SK-N-SH (cell line): Measurements from ENCODE around the gene CERKL. TPM values are rescaled to one million over a fixed set of nuclear protein-coding genes. Genes with fewer than 3 reads are reported as not detected.

Source experiments
- CTCF ChIA-PET: fragments of 300-600, 350-600 bp; formaldehyde crosslinking; extraction: SDS; loops from one replicate; lab custom pipeline; 2021; lab: Yijun Ruan, JAX
- POLR2A ChIA-PET: fragments of 350-600 bp; sonication (Branson Sonifier 250); formaldehyde crosslinking; extraction: SDS; loops from one replicate; lab custom pipeline; 2020; ENCODE audit warnings: antibody characterized with exemption, inconsistent platforms; lab: Yijun Ruan, JAX
- DNase-seq: peaks from one replicate; pipeline ENCODE4 v3.0.0; 2012
- H2AFZ ChIP-seq: fragments of 200-600 bp; sonication (generic); 2 replicates; pipeline ENCODE4 v1.8.1; 2016; ENCODE audit warnings: antibody characterized with exemption, mild to moderate bottlenecking, low read depth
- H3F3A ChIP-seq: fragments of 200-600 bp; sonication (generic); replicated peaks from 2 replicates; pipeline ENCODE3; 2016; ENCODE audit warnings: antibody characterized with exemption, mild to moderate bottlenecking; ENCODE audit not compliant: insufficient read depth
- H3K27ac ChIP-seq, 2 experiments: fragments of 200-500 bp in 1 of 2; fragments of 200-600 bp in 1 of 2; sonication (Bioruptor generic) in 1 of 2; sonication (generic), shearing (Covaris generic) in 1 of 2; 2 replicates each; pipeline versions ENCODE4 v1.5.1 to v1.6.1; 2014 to 2016; ENCODE audit warnings: low read depth in 2 of 2, inconsistent platforms in 1 of 2, low read length in 1 of 2, mild to moderate bottlenecking in 1 of 2, mixed read lengths in 1 of 2
- H3K27me3 ChIP-seq: fragments of 200-600 bp; sonication (generic), shearing (Covaris generic); 2 replicates; pipeline ENCODE4 v1.6.1; 2016; ENCODE audit warnings: mixed run types; ENCODE audit not compliant: insufficient read depth
- H3K36me3 ChIP-seq, 2 experiments: fragments of 200-500 bp in 1 of 2; fragments of 200-600 bp in 1 of 2; sonication (Bioruptor generic) in 1 of 2; sonication (generic) in 1 of 2; replicated peaks in 1 of 2; 2 replicates each; pipeline versions ENCODE3 to v1.5.1; 2014 to 2016; ENCODE audit warnings: low read length in 1 of 2, mild to moderate bottlenecking in 1 of 2; ENCODE audit not compliant: insufficient read depth in 2 of 2, control insufficient read depth in 1 of 2
- H3K4me1 ChIP-seq, 2 experiments: fragments of 200-500 bp in 1 of 2; fragments of 200-600 bp in 1 of 2; sonication (Bioruptor generic) in 1 of 2; sonication (generic), shearing (Covaris generic) in 1 of 2; 2 replicates each; pipeline versions ENCODE4 v1.5.1 to v1.6.1; 2014 to 2016; ENCODE audit warnings: low read depth in 1 of 2, low read length in 1 of 2, mixed run types in 1 of 2; ENCODE audit not compliant: insufficient read depth in 2 of 2, control insufficient read depth in 1 of 2
- H3K4me2 ChIP-seq: fragments of 200-600 bp; sonication (generic), shearing (Covaris generic); 2 replicates; pipeline ENCODE4 v1.6.1; 2017; ENCODE audit warnings: mixed run types
- H3K4me3 ChIP-seq, 2 experiments: fragments of 200-500 bp in 1 of 2; fragments of 200-600 bp in 1 of 2; sonication (Bioruptor generic) in 1 of 2; sonication (generic), shearing (Covaris generic) in 1 of 2; 2 replicates each; pipeline versions ENCODE4 v1.5.1 to v1.8.1; 2014 to 2016; ENCODE audit warnings: low read depth in 2 of 2, inconsistent platforms in 1 of 2, low read length in 1 of 2, mild to moderate bottlenecking in 1 of 2, mixed read lengths in 1 of 2, moderate library complexity in 1 of 2
- H3K79me2 ChIP-seq: fragments of 200-600 bp; sonication (generic); 2 replicates; pipeline ENCODE4 v1.8.1; 2017; ENCODE audit warnings: mild to moderate bottlenecking; ENCODE audit not compliant: insufficient read depth
- H3K9ac ChIP-seq: fragments of 200-600 bp; sonication (generic); 2 replicates; pipeline ENCODE4 v1.6.1; 2017; ENCODE audit warnings: mixed run types
- H3K9me2 ChIP-seq: fragments of 200-600 bp; sonication (generic); 2 replicates; pipeline ENCODE4 v1.6.1; 2017; ENCODE audit warnings: mixed run types
- H3K9me3 ChIP-seq: fragments of 200-600 bp; sonication (generic); 2 replicates; pipeline ENCODE4 v1.6.1; 2017; ENCODE audit warnings: mixed run types, mild to moderate bottlenecking, moderate library complexity
- H4K20me1 ChIP-seq: fragments of 200-600 bp; sonication (generic); 2 replicates; pipeline ENCODE4 v1.6.1; 2017; ENCODE audit warnings: mild to moderate bottlenecking, mixed run types; ENCODE audit not compliant: insufficient read depth
- ELF1 ChIP-seq: IDR thresholded peaks from 2 replicates; pipeline ENCODE4 v1.4.0; 2012
- FOSL2 ChIP-seq: IDR thresholded peaks from 2 replicates; pipeline ENCODE4 v1.4.0; 2012; ENCODE audit warnings: low read depth, mild to moderate bottlenecking, moderate library complexity, borderline replicate concordance
- FOXJ3 ChIP-seq: sonication (generic); formaldehyde crosslinking; IDR thresholded peaks from 2 replicates; pipeline ENCODE4 v1.5.1; 2020; ENCODE audit warnings: mild to moderate bottlenecking, missing genetic modification reagents
- FOXM1 ChIP-seq: IDR thresholded peaks from 2 replicates; pipeline ENCODE4 v1.4.0; 2012; ENCODE audit warnings: low read depth, mild to moderate bottlenecking
- MEF2A ChIP-seq: IDR thresholded peaks from 2 replicates; pipeline ENCODE4 v1.4.0; 2012; ENCODE audit warnings: low read depth, borderline replicate concordance
- MXI1 ChIP-seq: IDR thresholded peaks from 2 replicates; pipeline ENCODE4 v1.6.1; 2012; ENCODE audit warnings: mild to moderate bottlenecking, low read depth, low read length, improper control_type of control experiment
- NRF1 ChIP-seq: IDR thresholded peaks from 2 replicates; pipeline ENCODE4 v1.6.1; 2012; ENCODE audit warnings: low read depth, mild to moderate bottlenecking, low read length
- RFX5 ChIP-seq: IDR thresholded peaks from 2 replicates; pipeline ENCODE4 v1.6.1; 2012; ENCODE audit warnings: mild to moderate bottlenecking, improper control_type of control experiment, low read length
- SIN3A ChIP-seq: IDR thresholded peaks from 2 replicates; pipeline ENCODE4 v1.6.1; 2012; ENCODE audit warnings: low read depth, mild to moderate bottlenecking, low read length, moderate library complexity, borderline replicate concordance
- TAF1 ChIP-seq: IDR thresholded peaks from 2 replicates; pipeline ENCODE4 v1.6.1; 2012; ENCODE audit warnings: low read depth, mild to moderate bottlenecking, low read length, moderate library complexity, borderline replicate concordance
- WGBS: methylation state at CpG from one replicate; pipeline ENCODE4 v1.1.6; 2017; ENCODE audit warnings: low lambda C conversion rate; 5-methylcytosine and 5-hydroxymethylcytosine counted together
- polyA plus RNA-seq, 3 experiments: library from polyadenylated mRNA; depleted of rRNA; stranded (reverse); fragments of >200 nt; gene quantifications; 2 replicates each; pipeline ENCODE4 v1.2.3, GENCODE V29; 2012
- TF ChIP-seq, protein P1 (sequence below): IDR thresholded peaks from 2 replicates; pipeline ENCODE4 v1.6.1; 2012; ENCODE audit warnings: mild to moderate bottlenecking, low read depth, low read length, moderate library complexity
- TF ChIP-seq, protein P2 (sequence below): fragments of 150-350 bp; IDR thresholded peaks from 2 replicates; pipeline ENCODE4 v1.6.1; 2017; ENCODE audit warnings: antibody characterized with exemption, low read length, low read depth, borderline replicate concordance

Gene CERKL
- polyA plus RNA-seq, 1 of the 3 experiments (the other 2 are of a cell fraction): 0.07 TPM

GRCh38 chr2:181643151-181643550 lies 13.8 kb downstream of the CERKL start:
- ChIA-PET CTCF (interaction anchor here (1.4 kb wide), 1 partner anchor 14 kb away, joined by 3 read pairs; the partner anchor contains the start of gene CERKL), POLR2A (no interaction called here)
- Histone ChIP-seq H3K4me1 (no peaks in the 10 kb centered on the region), H3K36me3 (no peaks in the 10 kb centered on the region), H3F3A (no peaks in the 10 kb centered on the region), H3K4me3 (no peak overlapping the region), H4K20me1 (no peaks in the 10 kb centered on the region), H3K27me3 (no peaks in the 10 kb centered on the region), H3K9me3 (no peaks in the 10 kb centered on the region), H3K9ac (no peak overlapping the region), H3K4me2 (no peak overlapping the region), H3K79me2 (no peaks in the 10 kb centered on the region), H3K9me2 (no peaks in the 10 kb centered on the region), H3K27ac (no peak overlapping the region), H2AFZ (no peak overlapping the region)
- no peak for DNase-seq
- no peak for TF ChIP-seq FOSL2
- no peak for TF ChIP-seq MXI1
- no peak for TF ChIP-seq TAF1
- TF ChIP-seq SIN3A: no peak
- TF ChIP-seq ELF1: no peak
- TF ChIP-seq FOXM1: no peak
- no peak for TF ChIP-seq MEF2A
- TF ChIP-seq, protein P1, sequence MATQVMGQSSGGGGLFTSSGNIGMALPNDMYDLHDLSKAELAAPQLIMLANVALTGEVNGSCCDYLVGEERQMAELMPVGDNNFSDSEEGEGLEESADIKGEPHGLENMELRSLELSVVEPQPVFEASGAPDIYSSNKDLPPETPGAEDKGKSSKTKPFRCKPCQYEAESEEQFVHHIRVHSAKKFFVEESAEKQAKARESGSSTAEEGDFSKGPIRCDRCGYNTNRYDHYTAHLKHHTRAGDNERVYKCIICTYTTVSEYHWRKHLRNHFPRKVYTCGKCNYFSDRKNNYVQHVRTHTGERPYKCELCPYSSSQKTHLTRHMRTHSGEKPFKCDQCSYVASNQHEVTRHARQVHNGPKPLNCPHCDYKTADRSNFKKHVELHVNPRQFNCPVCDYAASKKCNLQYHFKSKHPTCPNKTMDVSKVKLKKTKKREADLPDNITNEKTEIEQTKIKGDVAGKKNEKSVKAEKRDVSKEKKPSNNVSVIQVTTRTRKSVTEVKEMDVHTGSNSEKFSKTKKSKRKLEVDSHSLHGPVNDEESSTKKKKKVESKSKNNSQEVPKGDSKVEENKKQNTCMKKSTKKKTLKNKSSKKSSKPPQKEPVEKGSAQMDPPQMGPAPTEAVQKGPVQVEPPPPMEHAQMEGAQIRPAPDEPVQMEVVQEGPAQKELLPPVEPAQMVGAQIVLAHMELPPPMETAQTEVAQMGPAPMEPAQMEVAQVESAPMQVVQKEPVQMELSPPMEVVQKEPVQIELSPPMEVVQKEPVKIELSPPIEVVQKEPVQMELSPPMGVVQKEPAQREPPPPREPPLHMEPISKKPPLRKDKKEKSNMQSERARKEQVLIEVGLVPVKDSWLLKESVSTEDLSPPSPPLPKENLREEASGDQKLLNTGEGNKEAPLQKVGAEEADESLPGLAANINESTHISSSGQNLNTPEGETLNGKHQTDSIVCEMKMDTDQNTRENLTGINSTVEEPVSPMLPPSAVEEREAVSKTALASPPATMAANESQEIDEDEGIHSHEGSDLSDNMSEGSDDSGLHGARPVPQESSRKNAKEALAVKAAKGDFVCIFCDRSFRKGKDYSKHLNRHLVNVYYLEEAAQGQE: no peak
- 48% methylated on average over 1 of the region's 1 CpG for WGBS

DNA sequence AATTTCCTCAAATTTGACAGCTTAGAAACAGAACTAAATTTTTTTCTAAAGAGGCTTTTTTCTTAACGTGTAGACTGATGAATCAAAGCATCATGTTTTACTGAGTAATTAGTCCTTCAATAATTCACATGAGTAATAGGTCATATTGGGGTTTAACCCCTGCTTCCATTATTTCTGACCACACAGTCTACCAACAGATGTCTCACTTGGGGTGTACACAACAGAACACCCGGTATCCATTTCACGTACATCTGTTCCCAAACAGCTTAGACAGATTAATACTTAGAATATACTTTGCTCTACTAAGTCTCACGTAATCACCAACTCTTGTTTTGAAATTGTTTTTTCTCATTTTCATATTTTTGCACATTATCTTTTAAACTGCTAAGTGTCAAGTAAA lies 14.8 kb downstream of the CERKL start:
- no peak for DNase-seq
- H3K36me3 ChIP-seq: no peaks in the 10 kb centered on the region
- CTCF ChIA-PET: interaction anchor here (1.0 to 1.6 kb wide), 4 partner anchors 14 to 49 kb away, joined by 3 to 6 read pairs (median 4); no protein-coding TSS in a partner anchor

More for the DNA sequence above, 14.8 kb downstream of the CERKL start:
- Histone ChIP-seq H3K79me2 (no peaks in the 10 kb centered on the region), H2AFZ (no peak overlapping the region), H3K4me3 (no peak overlapping the region), H3K9ac (no peak overlapping the region), H3K9me2 (no peaks in the 10 kb centered on the region), H4K20me1 (no peaks in the 10 kb centered on the region), H3K4me1 (no peaks in the 10 kb centered on the region), H3K9me3 (no peaks in the 10 kb centered on the region), H3K27ac (no peak overlapping the region), H3K4me2 (no peak overlapping the region), H3K27me3 (no peaks in the 10 kb centered on the region), H3F3A (no peaks in the 10 kb centered on the region)
- 68% methylated on average over 4 of the region's 4 CpGs for WGBS
- TF ChIP-seq FOXM1 (no peak), MEF2A (no peak), RFX5 (no peak), ELF1 (no peak), FOXJ3 (CRISPR knock-in tag) (no peak), NRF1 (no peak)
- TF ChIP-seq, protein P1: no peak
- TF ChIP-seq, protein P2, sequence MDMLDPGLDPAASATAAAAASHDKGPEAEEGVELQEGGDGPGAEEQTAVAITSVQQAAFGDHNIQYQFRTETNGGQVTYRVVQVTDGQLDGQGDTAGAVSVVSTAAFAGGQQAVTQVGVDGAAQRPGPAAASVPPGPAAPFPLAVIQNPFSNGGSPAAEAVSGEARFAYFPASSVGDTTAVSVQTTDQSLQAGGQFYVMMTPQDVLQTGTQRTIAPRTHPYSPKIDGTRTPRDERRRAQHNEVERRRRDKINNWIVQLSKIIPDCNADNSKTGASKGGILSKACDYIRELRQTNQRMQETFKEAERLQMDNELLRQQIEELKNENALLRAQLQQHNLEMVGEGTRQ: no peak
- POLR2A ChIA-PET: interaction anchor here (0.6 kb wide), 1 partner anchor 24 kb away, joined by 3 read pairs; no protein-coding TSS in a partner anchor
